Endothelial cell (in vitro differentiated cells): ENCODE results near the gene NDST1. TPM values are rescaled to one million over a fixed set of nuclear protein-coding genes. Genes with fewer than 3 reads are reported as not detected.

Source experiments
- DNase-seq: peaks from one replicate; pipeline ENCODE4 v3.0.0; 2021; ENCODE audit warnings: low spot score
- H3K27ac Mint-ChIP-seq: one replicate; pipeline ENCODE4 v1.8.0; 2021; ENCODE audit warnings: mixed read lengths, inconsistent platforms; ENCODE audit not compliant: unreplicated experiment
- H3K27me3 Mint-ChIP-seq: one replicate; pipeline ENCODE4 v1.8.0; 2021; ENCODE audit warnings: mild to moderate bottlenecking, moderate library complexity, mixed read lengths, inconsistent platforms; ENCODE audit not compliant: unreplicated experiment
- H3K36me3 Mint-ChIP-seq: one replicate; pipeline ENCODE4 v1.8.0; 2021; ENCODE audit warnings: mild to moderate bottlenecking, low read depth, mixed read lengths, inconsistent platforms; ENCODE audit not compliant: unreplicated experiment
- H3K4me1 Mint-ChIP-seq: one replicate; pipeline ENCODE4 v1.8.0; 2021; ENCODE audit warnings: mild to moderate bottlenecking, mixed read lengths, inconsistent platforms; ENCODE audit not compliant: unreplicated experiment
- H3K4me3 Mint-ChIP-seq: one replicate; pipeline ENCODE4 v1.8.0; 2021; ENCODE audit warnings: mild to moderate bottlenecking, mixed read lengths, inconsistent platforms; ENCODE audit not compliant: unreplicated experiment
- H3K9me3 Mint-ChIP-seq: one replicate; pipeline ENCODE4 v1.8.0; 2021; ENCODE audit warnings: mixed read lengths, inconsistent platforms; ENCODE audit not compliant: unreplicated experiment
- total RNA-seq: library from RNA; stranded (reverse); fragmentation: NEBNext Ultra II Directional; extraction: Animal tissue kit (Norgen Biotek cat#: 25700); gene quantifications from one replicate; pipeline ENCODE4 v1.2.1, GENCODE V29; 2021; ENCODE audit not compliant: unreplicated experiment
- TF ChIP-seq, protein P1 (sequence below): fragments of 200-600 bp; sonication (generic); IDR thresholded peaks from one replicate; pipeline ENCODE4 v1.5.0; 2021; ENCODE audit warnings: antibody characterized with exemption; ENCODE audit not compliant: unreplicated experiment

NDST1 gene
- total RNA-seq, 1 donor from 2014 or later: 178 TPM

DNA sequence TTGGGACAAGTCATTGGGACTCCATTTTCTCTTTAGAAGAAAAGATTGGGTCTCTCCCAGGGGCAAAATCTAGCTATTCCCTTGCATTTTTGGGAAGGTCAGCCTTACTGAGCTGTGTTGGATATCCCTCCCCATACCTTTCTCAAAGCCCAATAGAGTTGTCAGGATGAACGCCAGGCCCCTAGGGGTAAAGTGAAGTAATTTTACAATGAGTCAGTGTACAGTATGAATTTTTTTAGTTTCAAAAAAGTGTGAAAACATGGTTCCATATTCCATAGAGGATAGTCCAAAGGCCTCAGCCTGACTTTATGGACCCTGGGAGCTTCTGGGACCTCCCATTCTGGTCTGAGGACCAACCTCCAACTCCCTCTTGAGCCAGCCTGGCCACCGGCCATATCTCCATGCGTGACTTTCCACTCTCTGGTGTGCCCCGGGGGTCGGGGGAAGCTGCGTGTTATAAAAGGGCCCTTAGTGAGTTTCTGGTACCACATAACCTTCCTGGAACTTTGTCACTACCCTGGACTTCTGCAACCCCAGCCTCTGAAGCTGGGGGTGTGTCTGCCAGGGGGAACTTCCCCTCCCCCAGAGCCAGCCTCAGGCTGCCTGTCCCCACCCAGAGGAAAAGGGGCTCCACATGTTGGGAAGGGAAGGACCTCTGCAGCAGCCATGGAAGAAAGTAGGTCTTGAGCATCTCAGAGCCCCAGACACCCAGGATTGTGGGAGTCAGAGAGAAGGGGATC is 80.1 kb downstream of the NDST1 start:
- H3K4me3 Mint-ChIP-seq: no peak overlapping the region
- no peak for DNase-seq
- H3K9me3 Mint-ChIP-seq: no peaks in the 10 kb centered on the region
- no peak overlapping the region for H3K27ac Mint-ChIP-seq
- no peaks in the 10 kb centered on the region for H3K36me3 Mint-ChIP-seq
- TF ChIP-seq, protein P1, sequence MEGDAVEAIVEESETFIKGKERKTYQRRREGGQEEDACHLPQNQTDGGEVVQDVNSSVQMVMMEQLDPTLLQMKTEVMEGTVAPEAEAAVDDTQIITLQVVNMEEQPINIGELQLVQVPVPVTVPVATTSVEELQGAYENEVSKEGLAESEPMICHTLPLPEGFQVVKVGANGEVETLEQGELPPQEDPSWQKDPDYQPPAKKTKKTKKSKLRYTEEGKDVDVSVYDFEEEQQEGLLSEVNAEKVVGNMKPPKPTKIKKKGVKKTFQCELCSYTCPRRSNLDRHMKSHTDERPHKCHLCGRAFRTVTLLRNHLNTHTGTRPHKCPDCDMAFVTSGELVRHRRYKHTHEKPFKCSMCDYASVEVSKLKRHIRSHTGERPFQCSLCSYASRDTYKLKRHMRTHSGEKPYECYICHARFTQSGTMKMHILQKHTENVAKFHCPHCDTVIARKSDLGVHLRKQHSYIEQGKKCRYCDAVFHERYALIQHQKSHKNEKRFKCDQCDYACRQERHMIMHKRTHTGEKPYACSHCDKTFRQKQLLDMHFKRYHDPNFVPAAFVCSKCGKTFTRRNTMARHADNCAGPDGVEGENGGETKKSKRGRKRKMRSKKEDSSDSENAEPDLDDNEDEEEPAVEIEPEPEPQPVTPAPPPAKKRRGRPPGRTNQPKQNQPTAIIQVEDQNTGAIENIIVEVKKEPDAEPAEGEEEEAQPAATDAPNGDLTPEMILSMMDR: no peak
- H3K27me3 Mint-ChIP-seq: peaks cover 3% of the 10 kb centered on the region
- peaks cover 22% of the 10 kb centered on the region for H3K4me1 Mint-ChIP-seq

- Mint-ChIP-seq H3K4me3 (no peak overlapping the region), H3K36me3 (no peaks in the 10 kb centered on the region), H3K9me3 (no peaks in the 10 kb centered on the region), H3K4me1 (peaks cover 25% of the 10 kb centered on the region), H3K27ac (no peak overlapping the region), H3K27me3 (peaks cover 3% of the 10 kb centered on the region)
- no peak for DNase-seq
- TF ChIP-seq, protein P1: no peak
Measured at GRCh38 chr5:150588596-150588890, 80.6 kb downstream of the NDST1 start.

DNA sequence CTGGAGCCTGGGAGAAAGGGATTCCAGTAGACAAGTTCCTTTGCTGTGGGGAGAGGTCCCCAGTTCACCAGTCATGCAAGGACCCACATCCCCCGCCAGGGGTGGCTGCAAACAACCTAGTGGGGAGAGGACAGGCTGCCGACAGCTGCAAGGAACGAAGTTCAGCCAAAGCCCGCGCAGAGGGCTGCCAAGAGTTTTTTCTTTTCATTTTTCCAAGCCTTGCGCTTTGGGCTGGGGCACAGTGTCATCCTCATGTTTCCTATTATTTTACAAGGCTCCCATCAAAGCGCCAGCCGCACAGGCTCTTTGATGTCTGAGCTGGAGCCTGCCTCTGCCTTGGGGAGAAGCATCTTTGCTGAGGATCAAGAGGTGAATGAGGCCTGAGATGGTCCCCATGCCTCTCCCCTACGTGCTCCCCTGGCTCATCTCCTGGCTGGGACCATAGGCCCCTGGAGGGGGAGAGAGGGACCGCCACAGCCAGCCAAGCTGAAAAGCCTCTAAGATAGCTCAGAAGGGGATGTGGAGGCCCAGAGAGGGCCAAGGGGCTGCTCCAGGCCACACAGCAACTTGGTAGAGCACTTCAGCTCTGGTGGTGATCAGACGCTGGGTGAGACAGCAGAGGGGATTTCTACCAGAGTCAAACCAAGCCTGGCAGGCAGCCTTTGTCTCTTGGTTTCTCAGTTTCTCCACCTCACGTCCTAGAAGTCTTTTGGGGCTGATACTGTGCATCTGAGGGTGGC is 82.1 kb downstream of the NDST1 start:
- Mint-ChIP-seq H3K4me1 (peaks cover 40% of the 10 kb centered on the region), H3K27ac (no peak overlapping the region), H3K27me3 (peaks cover 5% of the 10 kb centered on the region), H3K36me3 (no peaks in the 10 kb centered on the region), H3K4me3 (no peak overlapping the region), H3K9me3 (no peaks in the 10 kb centered on the region)
- TF ChIP-seq, protein P1: peak; percentile 23
- peak; percentile 45 for DNase-seq

DNA sequence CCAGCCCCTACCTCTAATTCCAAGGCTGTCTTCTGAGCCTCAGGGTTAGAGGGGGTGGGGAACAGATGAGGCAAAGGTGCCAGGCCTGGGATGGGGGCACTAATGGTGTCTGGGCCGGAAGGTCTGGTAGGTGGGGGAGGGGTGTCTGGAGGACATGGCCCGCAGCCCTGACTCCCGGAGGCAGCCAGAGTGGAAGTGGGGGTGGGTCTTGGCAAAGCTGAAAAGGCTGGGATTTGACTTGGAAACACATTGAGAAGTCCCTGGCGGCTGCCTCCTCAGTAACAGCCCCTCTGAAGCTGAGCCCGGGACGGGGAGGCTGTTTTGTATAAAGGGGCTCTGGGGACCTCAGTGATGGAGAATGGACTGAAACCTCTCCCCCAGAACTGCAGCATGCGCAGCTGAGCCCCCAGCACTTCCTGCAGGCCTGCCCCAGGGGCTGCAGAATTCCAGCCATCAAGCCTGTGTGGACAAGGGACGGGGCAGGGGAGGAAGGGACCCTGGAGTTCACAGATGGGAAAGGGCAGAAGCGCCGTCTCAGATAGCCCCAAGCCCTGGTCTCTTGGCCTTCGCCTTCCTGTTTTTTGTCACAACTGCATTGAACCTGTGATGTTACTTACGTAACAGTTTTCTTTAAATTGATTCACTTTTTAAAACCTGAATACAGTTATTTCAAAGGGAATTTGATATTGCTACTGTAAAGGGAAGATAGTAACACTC is 83.2 kb downstream of the NDST1 start:
- TF ChIP-seq, protein P1: no peak
- Mint-ChIP-seq H3K36me3 (no peaks in the 10 kb centered on the region), H3K4me3 (no peak overlapping the region), H3K9me3 (no peaks in the 10 kb centered on the region), H3K27me3 (peaks cover 7% of the 10 kb centered on the region), H3K27ac (peak overlapping the region; percentile 77), H3K4me1 (peaks cover 50% of the 10 kb centered on the region)
- peak; percentile 28 for DNase-seq
